DND-41 (cell line): ENCODE data around the gene OBSL1.

Source experiments
- ATAC-seq: fragments of 200-7000 bp; cut with Tn5 transposase; 3 replicates; pipeline ENCODE4 v1.9.1; 2021; ENCODE audit warnings: low read depth; ENCODE audit not compliant: insufficient read depth
- DNase-seq: peaks from one replicate; pipeline ENCODE4 v3.0.0-alpha.2; 2020
- H2AFZ ChIP-seq: 2 replicates; pipeline ENCODE4 v1.6.0; 2012; ENCODE audit warnings: low read depth, low read length
- H3K27ac ChIP-seq: 2 replicates; pipeline ENCODE4 v1.5.1; 2012; ENCODE audit warnings: low read length, inconsistent platforms
- H3K27me3 ChIP-seq: fragments of 200-600 bp; sonication (generic); 2 replicates; pipeline ENCODE4 v1.6.0; 2012; ENCODE audit warnings: low read length, mild to moderate bottlenecking, inconsistent platforms; ENCODE audit not compliant: insufficient read depth, poor library complexity
- H3K36me3 ChIP-seq: 2 replicates; pipeline ENCODE4 v1.5.1; 2012; ENCODE audit warnings: low read length, inconsistent platforms; ENCODE audit not compliant: insufficient read depth
- H3K4me1 ChIP-seq: 2 replicates; pipeline ENCODE4 v1.5.1; 2012; ENCODE audit warnings: mild to moderate bottlenecking, low read length; ENCODE audit not compliant: insufficient read depth
- H3K4me2 ChIP-seq: 2 replicates; pipeline ENCODE4 v1.6.0; 2012; ENCODE audit warnings: mild to moderate bottlenecking, moderate library complexity, low read length, inconsistent platforms; ENCODE audit not compliant: insufficient read depth
- H3K4me3 ChIP-seq, 2 experiments: fragments of 200-600 bp in 1 of 2; shearing (Covaris generic) in 1 of 2; 2 replicates each; pipeline ENCODE4 v1.5.1; 2012 to 2016; ENCODE audit warnings: inconsistent platforms in 2 of 2, low read length in 2 of 2, mild to moderate bottlenecking in 2 of 2, low read depth in 1 of 2, moderate library complexity in 1 of 2
- H3K79me2 ChIP-seq: 2 replicates; pipeline ENCODE4 v1.6.0; 2012; ENCODE audit warnings: low read length, inconsistent platforms; ENCODE audit not compliant: insufficient read depth
- H3K9ac ChIP-seq: 2 replicates; pipeline ENCODE4 v1.6.0; 2012; ENCODE audit warnings: low read depth, mild to moderate bottlenecking, inconsistent platforms, low read length, moderate library complexity
- H3K9me3 ChIP-seq: 2 replicates; pipeline ENCODE4 v1.5.1; 2012; ENCODE audit warnings: low read length, moderate library complexity, mild to moderate bottlenecking, inconsistent platforms; ENCODE audit not compliant: insufficient read depth, severe bottlenecking
- H4K20me1 ChIP-seq: 2 replicates; pipeline ENCODE4 v1.6.0; 2012; ENCODE audit warnings: low read length; ENCODE audit not compliant: insufficient read depth
- CTCF ChIP-seq: IDR thresholded peaks from 2 replicates; pipeline ENCODE4 v1.5.1; 2012; ENCODE audit warnings: borderline replicate concordance, low read length, moderate library complexity, mild to moderate bottlenecking; ENCODE audit not compliant: poor library complexity, severe bottlenecking; ENCODE audit errors: extremely low read depth
- EZH2 ChIP-seq: IDR thresholded peaks from 3 replicates; pipeline ENCODE4 v1.6.1; 2012; ENCODE audit warnings: borderline replicate concordance, low read depth, mild to moderate bottlenecking, moderate library complexity, low read length, inconsistent platforms; ENCODE audit not compliant: severe bottlenecking

Gene OBSL1

GRCh38 chr2:219538956-219539788 lies 32.2 kb downstream of the OBSL1 start:
- ATAC-seq = no peak
- Histone ChIP-seq H3K36me3 (peaks cover 21% of the 10 kb centered on the region), H3K79me2 (no peaks in the 10 kb centered on the region), H3K9me3 (no peaks in the 10 kb centered on the region), H3K27ac (no peak overlapping the region), H3K4me1 (peaks cover 26% of the 10 kb centered on the region), H4K20me1 (peaks cover 25% of the 10 kb centered on the region), H3K4me2 (no peak overlapping the region), H3K4me3 (no peak overlapping the region), H3K9ac (no peak overlapping the region), H3K27me3 (no peaks in the 10 kb centered on the region), H2AFZ (no peak overlapping the region)
- DNase-seq = no peak
- TF ChIP-seq EZH2 = no peak
- TF ChIP-seq CTCF = no peak

GRCh38 chr2:219538504-219538951 lies 32.8 kb downstream of the OBSL1 start:
- no peaks in the 10 kb centered on the region for H3K79me2 ChIP-seq
- H3K27ac ChIP-seq = no peak overlapping the region
- no peak overlapping the region for H3K4me2 ChIP-seq
- DNase-seq (no peak), ATAC-seq (no peak)
- H3K27me3 ChIP-seq = no peaks in the 10 kb centered on the region
- no peak overlapping the region for H3K4me3 ChIP-seq
- no peak overlapping the region for H2AFZ ChIP-seq
- peaks cover 21% of the 10 kb centered on the region for H3K36me3 ChIP-seq
- no peak for TF ChIP-seq EZH2
- no peak for TF ChIP-seq CTCF
- peaks cover 22% of the 10 kb centered on the region for H3K4me1 ChIP-seq
- no peaks in the 10 kb centered on the region for H3K9me3 ChIP-seq
- peaks cover 25% of the 10 kb centered on the region for H4K20me1 ChIP-seq
- H3K9ac ChIP-seq = no peak overlapping the region

- H3K27ac ChIP-seq = no peak overlapping the region
- no peak overlapping the region for H2AFZ ChIP-seq
Observed at GRCh38 chr2:219537657-219538488, 33.5 kb downstream of the OBSL1 start.

More at GRCh38 chr2:219537657-219538488, 33.5 kb downstream of the OBSL1 start:
- Histone ChIP-seq H3K36me3 (peaks cover 21% of the 10 kb centered on the region), H3K79me2 (no peaks in the 10 kb centered on the region), H3K9ac (no peak overlapping the region), H3K4me3 (no peak overlapping the region), H3K27me3 (no peaks in the 10 kb centered on the region), H3K4me1 (peaks cover 19% of the 10 kb centered on the region), H3K4me2 (no peak overlapping the region), H3K9me3 (no peaks in the 10 kb centered on the region), H4K20me1 (peaks cover 28% of the 10 kb centered on the region)
- ATAC-seq (no peak), DNase-seq (no peak)
- no peak for TF ChIP-seq CTCF
- TF ChIP-seq EZH2 = no peak
